Glomerular visceral epithelial cell (primary cell): Measurements from ENCODE around the gene OGDH.
A peak's percentile ranks its signal among the peaks of the same experiment; 100 is the strongest.
"Not testable (repeated sequence)": the region's sequence is repeated elsewhere in the genome, so short reads cannot be mapped to it uniquely, and the experiment has no call there.

Experiments
- DNase-seq: peaks from one replicate; pipeline ENCODE4 v3.0.0-alpha.2; 2016; ENCODE audit errors: extremely low spot score

OGDH gene

DNA sequence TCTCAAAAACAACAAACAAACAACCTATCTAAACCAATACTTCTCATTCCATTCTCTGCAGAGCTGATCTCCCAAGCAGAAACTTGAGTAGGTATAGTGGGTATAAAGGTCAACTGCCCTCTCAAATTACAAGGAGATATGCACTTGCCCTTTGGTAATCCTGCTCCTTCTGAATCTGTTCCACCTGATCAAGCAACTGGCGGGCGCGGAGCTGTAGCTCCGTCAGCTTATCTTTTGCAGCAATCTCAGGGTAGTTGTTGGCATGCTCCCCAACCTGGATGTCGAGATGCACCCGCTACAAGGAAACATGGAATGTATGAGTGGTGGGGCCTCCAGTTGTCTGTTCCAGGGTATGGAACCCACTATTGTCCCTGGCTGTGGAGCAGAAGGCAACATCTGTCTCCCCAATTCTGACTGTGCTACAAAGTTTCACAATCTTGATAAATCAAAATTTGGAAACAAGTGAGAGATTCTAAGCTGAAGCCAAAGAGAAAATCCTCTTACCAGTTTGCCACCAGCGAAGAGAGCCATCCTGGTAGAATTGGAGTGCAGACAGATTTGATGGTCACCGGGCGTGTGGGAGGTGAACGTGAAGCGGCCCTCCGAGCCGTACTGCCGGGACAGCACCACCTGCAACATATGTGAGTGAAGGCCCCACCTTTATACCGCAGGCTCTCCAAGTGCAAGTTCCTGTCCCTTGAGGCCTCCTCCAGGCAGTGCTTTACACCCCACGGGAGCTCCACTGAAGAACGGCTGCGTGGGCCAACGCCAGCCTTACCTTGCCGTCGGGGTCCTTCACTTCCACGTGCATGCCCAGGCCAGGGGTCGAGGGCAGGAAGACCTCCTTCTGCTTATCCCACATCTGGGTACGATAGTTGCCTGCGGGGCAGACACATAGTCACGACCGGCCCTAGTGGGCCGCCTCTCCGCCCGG, 25.2 kb upstream of the OGDH start:
- peak; percentile 30 for DNase-seq

DNA sequence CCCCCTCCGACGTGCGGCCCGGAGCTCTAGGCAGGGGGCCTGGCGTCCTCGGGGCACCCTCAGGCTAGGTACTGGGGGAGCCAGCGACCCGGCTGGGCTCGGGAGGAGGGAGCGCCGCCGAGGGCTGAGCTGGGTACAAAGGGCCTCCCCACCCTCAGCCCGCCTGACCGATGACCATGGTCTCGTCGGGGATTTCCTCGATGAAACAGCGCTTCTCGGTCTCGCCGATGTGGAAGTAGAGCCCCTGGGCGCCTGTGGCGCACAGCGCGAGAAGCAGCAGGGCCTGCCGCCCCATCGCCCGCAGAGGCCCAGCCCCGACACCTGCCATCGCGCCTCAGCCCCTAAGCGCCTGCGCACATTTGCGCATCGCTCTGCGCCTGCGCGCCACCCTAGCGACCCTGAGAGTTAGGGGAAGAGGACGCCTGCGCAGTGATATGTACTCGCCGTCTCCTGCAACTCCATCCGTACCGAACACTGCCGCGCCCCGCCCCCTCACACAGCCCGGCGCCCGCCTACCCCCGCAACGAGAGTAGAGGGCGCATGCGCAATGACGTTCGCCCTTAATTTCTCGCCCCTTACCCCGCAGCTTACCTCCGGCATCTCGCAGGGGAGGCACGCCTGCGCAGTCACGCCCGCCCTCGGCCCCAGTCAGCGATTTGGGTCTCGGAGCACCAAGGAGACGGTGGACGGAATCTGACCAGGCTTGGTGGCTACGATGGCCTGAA, 24.4 kb upstream of the OGDH start, which contains the start of gene TMED4:
TSS of gene TMED4 (minus strand) at position 353 of the 725 bp plus-strand sequence. CDS start at position 328, 25 bp downstream.
- DNase-seq, result peak; percentile 99

DNA sequence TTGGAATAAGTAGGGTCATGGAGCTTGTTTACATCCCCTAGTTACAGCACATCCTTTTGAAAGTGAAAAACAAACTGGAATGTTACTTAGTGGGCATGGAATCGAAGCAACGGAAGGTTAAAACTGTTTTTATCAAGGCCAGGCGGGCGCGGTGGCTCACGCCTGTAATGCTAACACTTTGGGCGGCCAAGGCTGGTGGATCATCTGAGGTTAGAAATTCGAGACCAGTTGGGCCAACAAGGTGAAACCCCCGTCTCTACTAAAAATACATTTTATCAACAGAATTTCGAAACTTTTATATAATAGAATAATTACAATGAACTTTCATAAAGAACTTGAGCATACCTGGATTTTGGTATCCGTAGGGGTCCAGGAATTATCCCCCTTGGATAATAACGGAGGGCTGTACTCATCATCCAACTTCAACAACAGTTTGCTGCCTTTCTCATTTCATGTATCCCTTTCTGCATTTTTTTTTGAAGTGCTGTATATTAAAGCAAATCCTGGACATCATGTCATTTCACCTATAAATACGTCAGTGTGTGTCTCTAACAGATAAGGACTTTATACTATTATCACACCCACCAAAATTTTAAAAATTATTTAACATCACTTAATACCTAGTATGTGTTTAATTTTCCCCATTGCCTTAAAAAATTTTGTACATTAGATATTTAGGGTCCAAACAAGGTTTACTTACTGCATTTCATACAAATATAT, 23.1 kb upstream of the OGDH start:
- DNase-seq, result no peak

DNA sequence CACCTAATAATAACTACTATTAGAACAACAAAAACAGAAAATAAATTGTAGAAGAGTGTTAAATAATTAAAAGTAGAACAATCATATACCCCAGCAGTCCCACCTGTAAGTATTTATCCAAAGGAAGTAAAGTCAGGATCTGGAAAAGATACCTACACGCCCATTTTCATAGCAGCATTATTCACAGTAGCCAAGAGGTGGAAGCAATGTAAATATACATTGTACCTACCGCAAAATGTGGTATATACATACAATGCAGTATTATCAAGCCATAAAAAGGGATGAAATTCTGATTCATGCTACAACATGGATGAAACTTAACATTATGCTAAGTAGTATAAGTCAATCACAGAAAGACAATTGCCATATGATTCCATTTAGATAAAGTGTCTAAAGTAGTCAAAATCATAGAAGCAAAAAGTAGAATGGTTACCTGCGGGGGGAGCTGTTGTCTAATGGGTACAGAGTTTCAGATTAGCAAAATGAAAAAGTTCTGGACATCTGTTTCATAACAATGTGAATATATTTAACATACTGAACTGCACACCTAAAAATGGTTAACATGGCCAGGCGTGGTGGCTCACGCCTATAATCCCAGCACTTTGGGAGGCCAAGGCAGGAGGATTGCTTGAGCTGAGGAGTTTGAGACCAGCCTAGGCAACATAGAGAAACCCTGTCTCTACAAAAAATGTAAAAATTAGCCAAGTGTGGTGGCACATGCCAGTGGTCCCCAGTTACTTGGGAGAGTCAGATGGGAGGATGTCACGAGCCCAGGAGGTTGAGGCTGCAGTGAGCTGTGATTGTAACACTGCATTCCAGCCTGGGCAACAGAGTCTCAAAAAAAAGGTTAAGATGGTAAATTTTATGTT, 18.4 kb upstream of the OGDH start:
- DNase-seq, result peak; percentile 60

DNA sequence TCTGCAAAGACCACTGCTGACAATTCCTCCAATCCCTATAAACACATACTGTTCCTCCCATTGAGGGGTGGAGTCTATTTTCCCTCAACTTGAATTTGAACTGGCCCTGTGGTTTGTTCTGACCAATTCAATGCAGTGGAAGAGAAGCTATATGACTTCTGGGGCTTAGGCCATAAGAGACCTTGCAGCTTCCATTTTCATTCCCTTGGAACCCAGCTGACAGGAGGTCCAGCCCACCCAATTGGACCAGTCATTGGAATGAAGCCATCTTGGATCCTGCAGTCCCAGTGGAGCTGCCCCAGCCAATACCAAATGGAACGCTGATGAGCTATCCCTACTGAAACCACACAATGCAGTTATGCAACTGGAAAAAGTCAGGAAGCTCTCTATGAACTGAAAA, 15.5 kb upstream of the OGDH start:
- no peak for DNase-seq

DNA sequence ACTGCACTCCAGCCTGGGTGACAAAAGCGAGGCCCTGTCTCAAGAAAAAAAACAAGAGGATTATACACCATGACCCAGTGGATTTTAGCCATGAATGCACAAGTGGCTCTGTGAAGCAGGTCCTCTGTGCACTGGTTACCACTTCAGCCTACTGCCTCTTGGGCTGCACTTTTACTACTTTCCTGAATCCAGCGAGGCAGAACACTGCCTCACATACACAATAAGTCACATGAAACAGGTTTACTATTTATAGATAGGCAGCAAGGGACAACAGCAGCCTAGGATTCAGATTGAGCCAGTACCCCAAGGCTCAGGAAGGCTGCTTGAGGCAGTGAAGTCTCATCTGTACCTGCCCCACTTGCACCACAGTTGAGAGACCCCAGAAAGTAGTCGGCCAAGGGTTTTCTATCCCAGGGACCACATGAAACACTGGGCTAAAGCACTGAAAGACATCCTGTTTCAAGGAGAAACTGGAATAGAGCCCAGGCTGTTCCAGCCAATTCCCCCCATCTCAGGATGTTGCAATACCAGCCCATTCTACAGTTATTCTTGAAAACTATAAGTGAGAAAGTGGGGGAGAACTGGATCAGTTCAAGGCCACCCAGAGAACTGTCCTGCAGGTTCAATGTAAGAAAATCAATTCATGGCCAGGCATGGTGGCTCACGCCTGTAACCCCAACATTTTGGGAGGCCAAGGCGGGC, 10.3 kb upstream of the OGDH start:
- peak; percentile 29 for DNase-seq

DNA sequence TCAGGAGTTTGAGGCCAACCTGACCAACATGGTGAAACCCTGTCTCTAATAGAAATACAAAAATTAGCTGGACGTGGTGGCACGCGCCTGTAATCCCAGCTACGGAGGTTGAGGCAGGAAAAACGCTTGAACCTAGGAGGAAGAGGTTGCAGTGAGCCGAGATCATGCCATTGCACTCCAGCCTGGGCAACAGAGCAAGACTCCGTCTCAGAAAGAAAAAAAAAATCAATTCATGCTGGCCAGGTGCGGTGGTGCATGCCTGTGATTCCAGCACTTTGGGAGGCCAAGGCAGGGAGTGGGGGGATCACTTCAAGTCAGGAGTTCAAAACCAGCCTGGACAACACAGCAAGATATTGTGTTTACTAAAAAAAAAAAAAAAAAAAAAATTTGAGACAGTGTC, 9.2 kb upstream of the OGDH start:
- not testable (repeated sequence) for DNase-seq

DNA sequence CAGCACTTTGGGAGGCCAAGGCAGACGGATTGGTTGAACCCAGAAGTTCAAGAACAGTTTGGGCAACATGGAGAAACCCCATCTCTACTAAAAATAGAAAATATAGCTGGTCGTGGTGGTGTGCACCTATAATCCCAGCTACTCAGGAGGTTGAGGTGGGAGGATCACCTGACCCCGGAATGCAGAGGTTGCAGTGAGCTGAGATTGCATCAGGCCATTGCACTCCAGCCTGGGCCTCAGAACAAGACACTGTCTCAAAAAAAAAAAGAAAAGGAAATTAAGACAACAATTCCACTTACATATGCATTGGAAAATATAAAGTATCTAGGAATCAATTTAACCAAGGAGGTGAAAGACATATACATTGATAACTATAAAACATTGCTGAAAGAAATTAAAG, 7.2 kb upstream of the OGDH start:
- DNase-seq, result no peak

DNA sequence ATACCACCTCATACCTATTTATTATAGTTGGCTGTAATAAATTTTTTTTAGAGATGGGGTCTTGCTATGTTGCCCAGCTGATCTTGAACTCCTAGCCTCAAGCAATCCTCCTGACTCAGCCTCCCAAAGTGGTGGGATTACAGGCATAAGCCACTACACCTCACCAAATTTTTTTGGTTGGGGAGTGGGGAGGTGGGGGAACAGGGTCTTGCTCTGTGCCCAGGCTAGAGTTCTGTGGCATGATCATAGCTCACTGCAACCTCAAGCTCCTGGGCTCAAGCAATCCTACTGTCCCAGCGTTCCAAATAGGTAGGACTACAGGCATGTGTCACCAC, 3.9 kb upstream of the OGDH start:
- no peak for DNase-seq

DNA sequence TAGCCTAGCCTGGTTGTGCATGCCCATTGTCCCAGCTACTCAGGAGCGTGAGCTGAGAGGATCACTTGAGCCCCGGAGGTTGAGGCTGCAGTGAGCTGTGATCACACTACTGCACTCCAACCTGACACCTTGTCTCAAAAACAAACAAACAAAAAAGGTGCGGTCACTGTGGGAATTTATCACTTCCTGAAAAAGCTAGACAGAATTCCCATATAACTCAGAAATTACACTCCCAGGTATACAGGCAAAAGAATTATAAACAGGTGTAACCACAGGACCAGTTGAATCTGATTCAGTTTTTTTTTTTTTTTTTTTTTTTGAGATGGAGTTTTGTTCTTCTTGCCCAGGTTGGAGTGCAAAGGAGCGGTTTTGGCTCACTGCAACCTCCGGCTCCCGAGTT, 3.2 kb upstream of the OGDH start:
- DNase-seq, result no peak

DNA sequence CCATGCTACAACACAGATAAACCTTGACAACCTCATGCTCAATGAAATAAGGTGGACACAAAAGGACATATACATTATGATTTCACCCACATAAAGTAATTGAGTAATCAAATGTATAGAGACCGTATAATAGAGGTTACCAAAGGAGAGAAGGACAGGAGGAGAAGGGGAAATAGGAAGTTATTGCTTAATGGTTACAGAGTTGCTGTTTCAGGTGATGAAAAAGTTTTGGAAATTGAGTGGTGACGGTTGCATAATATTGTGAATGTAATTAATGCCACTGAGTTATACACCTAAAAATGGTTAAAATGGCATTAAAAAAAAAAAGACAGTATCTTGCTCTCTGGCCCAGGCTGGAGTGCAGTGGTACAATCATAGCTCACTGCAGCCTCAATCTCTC, 1.5 kb upstream of the OGDH start:
- DNase-seq, result no peak

DNA sequence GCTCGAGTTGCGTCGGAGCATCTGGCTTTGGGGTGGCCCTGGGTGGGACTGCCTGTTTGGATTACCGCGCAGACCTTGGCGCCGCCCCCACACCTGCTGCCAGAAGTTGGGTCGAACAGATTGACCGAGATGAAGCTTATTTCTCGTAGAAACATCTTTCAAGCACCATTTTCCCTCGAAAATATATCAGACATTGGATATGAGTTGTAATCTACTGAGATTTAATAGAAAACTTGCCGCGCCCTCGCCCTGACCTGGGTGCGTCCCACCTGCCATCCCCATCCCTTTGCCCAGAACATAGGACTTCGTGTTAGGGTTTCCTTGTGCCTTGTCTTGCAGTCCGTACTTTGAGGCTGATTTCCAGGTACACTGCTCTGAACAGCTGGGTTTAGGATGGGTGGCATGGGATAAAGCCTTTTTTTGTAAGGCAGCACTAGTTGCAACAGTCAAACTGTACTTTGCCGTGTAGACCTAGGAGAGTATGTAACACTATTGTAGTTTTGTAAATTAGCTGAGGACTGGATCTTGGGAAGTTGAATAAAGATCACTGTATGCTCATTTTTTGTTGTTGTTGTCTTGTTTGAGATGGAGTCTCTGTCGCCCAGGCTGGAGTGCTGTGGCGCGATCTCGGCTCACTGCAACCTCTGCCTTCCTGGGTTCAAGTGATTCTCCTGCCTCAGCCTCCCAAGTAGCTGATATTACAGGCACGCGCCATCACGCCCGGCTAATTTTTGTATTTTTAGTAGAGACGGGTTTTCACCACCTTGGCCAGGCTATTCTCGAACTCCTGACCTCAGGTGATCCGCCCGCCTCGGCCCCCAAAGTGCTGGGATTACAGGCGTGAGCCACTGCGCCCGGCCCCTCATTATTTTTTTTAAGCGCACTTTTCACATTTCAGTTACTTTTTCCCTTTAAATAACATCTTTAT, 978 bp downstream of the OGDH start:
- no peak for DNase-seq

DNA sequence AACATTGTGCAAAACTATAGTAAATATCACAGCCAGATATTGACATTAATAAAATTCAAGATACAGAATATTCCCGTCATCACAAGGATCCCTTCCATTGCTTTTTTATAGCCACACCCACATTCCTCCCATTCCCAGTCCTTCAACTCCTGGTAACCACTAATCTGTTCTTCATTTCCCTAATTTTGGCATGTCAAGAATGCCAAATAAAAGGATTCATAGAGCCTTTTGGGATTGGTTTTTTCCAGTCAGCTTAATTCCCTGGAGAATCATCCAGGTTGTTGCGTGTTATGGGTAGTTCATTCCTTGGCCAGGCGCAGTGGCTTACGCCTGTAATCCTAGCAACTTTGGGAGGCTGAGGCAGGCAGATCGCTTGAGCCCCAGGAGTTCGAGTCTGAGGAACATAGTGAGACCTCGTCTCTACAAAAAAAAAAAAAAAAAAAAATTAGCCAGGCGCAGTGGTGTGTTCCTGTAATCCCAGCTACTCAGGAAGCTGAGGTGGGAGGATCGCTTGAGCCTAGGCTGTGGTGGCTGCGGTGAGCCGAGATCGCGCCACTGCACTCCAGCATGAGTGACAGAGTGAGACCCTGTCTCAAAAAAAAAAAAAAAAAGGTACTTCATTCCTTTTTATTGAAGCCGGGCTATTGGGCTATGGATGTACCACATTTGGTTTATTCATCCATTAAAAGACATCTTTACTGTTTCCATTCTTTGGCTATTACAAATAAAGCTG, 2.7 kb downstream of the OGDH start:
- no peak for DNase-seq

DNA sequence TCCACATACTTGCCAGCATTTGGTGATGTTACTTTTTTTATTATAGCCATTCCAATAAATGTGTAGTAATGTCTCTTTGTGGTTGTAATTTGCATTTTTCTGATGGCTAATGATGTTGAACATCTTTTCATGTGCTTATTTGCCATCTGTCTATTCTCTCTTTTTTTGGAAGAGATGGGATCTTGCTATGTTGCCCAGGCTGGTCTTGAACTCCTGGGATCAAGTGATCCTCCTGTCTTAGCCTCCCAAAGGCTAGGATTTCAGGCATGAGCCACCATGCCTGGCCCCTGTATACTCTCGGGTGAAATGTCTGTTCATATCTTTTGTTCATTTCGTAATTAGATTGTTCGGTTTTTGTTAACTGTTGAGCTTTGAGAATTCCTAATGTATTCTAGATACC, 3.4 kb downstream of the OGDH start:
- no peak for DNase-seq

DNA sequence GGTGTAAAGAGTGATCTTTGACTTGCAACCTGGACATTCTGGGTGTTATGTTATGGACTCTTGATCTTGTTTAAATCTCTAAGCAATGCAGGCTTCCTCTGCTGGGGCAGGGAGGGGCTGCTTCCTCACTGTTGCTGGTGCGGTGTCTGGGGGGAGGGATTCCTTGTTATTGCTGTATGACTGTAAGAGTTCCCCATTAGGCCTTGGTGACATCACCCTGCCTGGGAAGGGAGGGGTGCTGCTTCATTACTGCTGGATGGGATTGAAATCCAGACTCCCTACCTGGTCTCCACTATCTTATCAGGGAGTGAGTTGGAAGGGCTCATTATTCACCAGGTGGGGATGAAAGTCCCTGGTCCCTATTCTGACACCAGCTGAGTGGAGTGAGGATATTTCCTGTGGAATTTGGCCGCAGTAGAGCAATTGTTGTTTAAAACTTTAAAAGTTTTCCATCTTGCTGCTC, 8.8 kb downstream of the OGDH start:
- DNase-seq, result peak; percentile 54

DNA sequence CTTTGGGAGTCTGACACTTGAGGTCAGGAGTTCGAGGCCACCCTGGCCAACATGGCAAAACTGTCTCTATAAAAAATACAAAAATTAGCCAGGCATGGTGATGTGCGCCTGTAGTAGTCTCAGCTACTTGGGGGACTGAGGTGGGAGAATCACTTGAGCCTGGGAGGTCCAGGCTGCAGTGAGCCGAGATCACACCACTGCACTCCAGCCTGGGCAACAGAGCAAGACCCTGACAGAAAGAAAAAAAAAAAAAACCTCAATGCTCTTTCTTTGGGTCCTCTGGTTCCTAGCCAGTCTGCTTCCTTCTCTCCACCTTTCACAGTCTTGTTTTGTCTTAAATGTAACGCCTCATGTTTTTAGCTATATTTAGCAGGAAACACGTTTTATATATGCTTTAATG, 9.4 kb downstream of the OGDH start:
- no peak for DNase-seq

DNA sequence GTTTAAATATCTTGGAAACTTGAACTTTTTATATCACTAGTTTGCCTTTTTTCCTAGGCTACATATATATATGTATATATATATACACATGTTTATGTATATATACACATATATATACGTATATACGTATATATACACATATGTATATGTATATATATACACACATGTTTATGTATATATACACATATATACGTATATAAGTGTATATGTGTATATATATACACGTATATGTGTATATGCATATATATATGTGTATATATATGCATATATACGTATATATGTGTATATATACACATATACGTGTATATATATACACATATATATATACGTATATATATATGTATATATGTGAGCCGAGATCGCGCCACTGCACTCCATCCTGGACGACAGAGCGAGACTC, 10.1 kb downstream of the OGDH start:
- no peak for DNase-seq

DNA sequence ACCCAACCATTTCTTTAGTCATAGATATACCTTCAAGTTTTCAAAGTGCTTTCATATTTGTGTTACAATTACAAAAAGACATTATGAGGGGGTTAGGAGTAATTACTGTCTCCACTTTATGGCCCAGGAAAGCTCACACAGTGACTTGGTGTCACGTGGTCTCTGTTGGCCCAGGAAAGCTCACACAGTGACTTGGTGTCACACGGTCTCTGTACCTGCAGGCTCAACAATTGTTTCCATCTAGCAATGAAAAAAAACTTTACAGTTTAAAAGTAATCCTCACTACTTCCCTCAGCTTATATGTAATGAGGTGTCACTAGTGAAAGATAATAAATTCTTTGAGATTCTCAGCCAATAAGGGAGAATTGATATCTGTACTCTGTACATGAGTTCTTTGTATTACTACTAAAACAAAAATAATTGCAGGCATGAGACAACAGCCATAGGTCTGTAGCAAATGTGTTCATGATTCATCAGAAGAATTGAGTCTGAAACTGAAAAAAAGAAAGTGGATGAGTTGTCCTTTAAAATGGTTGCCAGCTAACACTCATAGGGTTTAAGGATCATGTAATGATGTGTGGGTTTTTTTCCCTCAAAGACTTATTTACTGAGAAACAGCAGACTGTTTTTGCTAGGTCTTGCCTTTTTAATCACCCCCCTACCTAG, 10.9 kb downstream of the OGDH start:
- no peak for DNase-seq
